Natural killer cell (primary cell): ENCODE results near the gene SEC16B. TPM values are rescaled to one million over a fixed set of nuclear protein-coding genes. Genes with fewer than 3 reads are reported as not detected.

ENCODE experiments used
- ATAC-seq, 3 donors: fragments of 150-1000 bp in 2 of 3; fragments of 200-7000 bp in 1 of 3; cut with Tn5 transposase; 1 replicate in 1 of 3; 2 replicates in 2 of 3; pipeline ENCODE4 v1.10.0; 2021; ENCODE audit warnings: mild to moderate bottlenecking in 2 of 3, moderate library complexity in 2 of 3
- DNase-seq, 2 donors: peaks; one replicate each; pipeline versions ENCODE4 v3.0.0 to v3.0.0-alpha.2; 2013 to 2021; ENCODE audit warnings: mixed read lengths in 1 of 2
- H3K27ac ChIP-seq: one replicate; pipeline ENCODE4 v1.5.1; 2013; ENCODE audit warnings: mild to moderate bottlenecking, low read length
- H3K27me3 ChIP-seq: one replicate; pipeline ENCODE4 v1.6.1; 2013; ENCODE audit warnings: low read length; ENCODE audit not compliant: control insufficient read depth, insufficient read depth
- H3K36me3 ChIP-seq: one replicate; pipeline ENCODE4 v1.6.1; 2013; ENCODE audit warnings: low read length; ENCODE audit not compliant: control insufficient read depth, insufficient read depth
- H3K4me1 ChIP-seq: one replicate; pipeline ENCODE4 v1.6.1; 2013; ENCODE audit warnings: low read length; ENCODE audit not compliant: control insufficient read depth, insufficient read depth
- H3K4me3 ChIP-seq: one replicate; pipeline ENCODE4 v1.5.1; 2013; ENCODE audit warnings: low read length
- H3K9me3 ChIP-seq: one replicate; pipeline ENCODE4 v1.6.1; 2013; ENCODE audit warnings: low read length; ENCODE audit not compliant: control insufficient read depth, insufficient read depth
- H3K27ac Mint-ChIP-seq, 2 donors: one replicate each; pipeline ENCODE4 v1.8.0; 2022; ENCODE audit warnings: mild to moderate bottlenecking in 2 of 2, mixed read lengths in 2 of 2, moderate library complexity in 1 of 2
- H3K27me3 Mint-ChIP-seq, 2 donors: one replicate each; pipeline ENCODE4 v1.8.0; 2022; ENCODE audit warnings: low read depth in 2 of 2, mixed read lengths in 2 of 2
- H3K36me3 Mint-ChIP-seq: one replicate; pipeline ENCODE4 v1.8.0; 2022; ENCODE audit warnings: mixed read lengths
- H3K4me1 Mint-ChIP-seq, 2 donors: one replicate each; pipeline ENCODE4 v1.8.0; 2022; ENCODE audit warnings: mixed read lengths in 2 of 2
- H3K4me3 Mint-ChIP-seq: one replicate; pipeline ENCODE4 v1.8.0; 2022; ENCODE audit warnings: mild to moderate bottlenecking, moderate library complexity, mixed read lengths
- H3K9me3 Mint-ChIP-seq, 2 donors: one replicate each; pipeline ENCODE4 v1.8.0; 2022; ENCODE audit warnings: mixed read lengths in 2 of 2
- CTCF ChIP-seq: fragments of 200-600 bp; IDR thresholded peaks from one replicate; pipeline ENCODE4 v1.8.0; 2022; ENCODE audit warnings: antibody characterized with exemption
- WGBS: methylation state at CpG from one replicate; pipeline ENCODE4 v1.1.7; 2013; ENCODE audit warnings: missing lambda C conversion rate; ENCODE audit not compliant: insufficient coverage; 5-methylcytosine and 5-hydroxymethylcytosine counted together
- intact Hi-C: fragments of 100-400 bp; cut with micrococcal nuclease; formaldehyde crosslinking; loops from one replicate; pipeline ENCODE4 v1.14.2; 2022
- total RNA-seq, 4 donors: library from RNA; stranded (reverse); fragments of 120-200 nt in 1 of 4; gene quantifications; one replicate each; pipeline versions ENCODE4 v1.2.3 to v1.2.4, GENCODE V29; 2013 to 2022

SEC16B gene
- total RNA-seq, 3 donors from 2014 or later (not counting 1 experiment from before 2014, with no cell fraction given) = 0.31 TPM; not detected in 2

GRCh38 chr1:177983482-177984135 lies 13.8 kb upstream of the SEC16B start:
- Mint-ChIP-seq H3K4me1 (no peaks in the 10 kb centered on the region), H3K27ac (no peak overlapping the region), H3K27me3 (no peaks in the 10 kb centered on the region), H3K4me3 (no peak overlapping the region), H3K9me3 (peaks cover 0 to 5% of the 10 kb centered on the region in 2 donors), H3K36me3 (no peaks in the 10 kb centered on the region)
- H3K9me3 ChIP-seq = no peaks in the 10 kb centered on the region
- H3K4me1 ChIP-seq = no peaks in the 10 kb centered on the region
- WGBS = 78% methylated on average over 2 of the region's 3 CpGs
- H3K36me3 ChIP-seq = no peaks in the 10 kb centered on the region
- ATAC-seq (no peak), DNase-seq (no peak)
- H3K4me3 ChIP-seq = no peak overlapping the region
- no peak overlapping the region for H3K27ac ChIP-seq
- H3K27me3 ChIP-seq = no peaks in the 10 kb centered on the region
- no peak for TF ChIP-seq CTCF
- intact Hi-C loops = no loop called here

DNA sequence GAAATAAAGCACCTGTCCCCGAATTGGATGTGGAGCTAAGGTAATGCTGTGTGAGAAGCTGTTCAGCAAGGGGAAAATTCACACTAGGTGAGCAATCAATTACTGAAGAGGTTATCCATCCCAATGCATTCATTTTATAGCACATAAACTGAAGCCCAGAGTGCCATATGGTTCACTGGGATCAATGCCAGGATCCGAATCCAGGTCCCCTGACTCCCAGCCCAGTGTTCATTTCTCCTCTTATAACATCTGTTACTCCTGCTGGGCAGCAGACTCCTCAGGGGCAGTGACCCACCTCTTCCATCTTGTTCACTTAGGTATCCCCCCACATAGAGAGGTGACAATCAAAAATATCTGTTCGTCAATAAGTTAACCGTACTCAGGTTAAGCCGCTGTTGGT lies 13.2 kb upstream of the SEC16B start:
- Mint-ChIP-seq H3K27me3 (no peaks in the 10 kb centered on the region), H3K4me1 (no peaks in the 10 kb centered on the region), H3K27ac (no peak overlapping the region), H3K9me3 (peaks cover 0 to 3% of the 10 kb centered on the region in 2 donors), H3K36me3 (no peaks in the 10 kb centered on the region), H3K4me3 (no peak overlapping the region)
- no peaks in the 10 kb centered on the region for H3K9me3 ChIP-seq
- no peaks in the 10 kb centered on the region for H3K4me1 ChIP-seq
- H3K36me3 ChIP-seq = no peaks in the 10 kb centered on the region
- intact Hi-C loops = no loop called here
- DNase-seq (no peak), ATAC-seq (no peak)
- no peak for TF ChIP-seq CTCF
- no peak overlapping the region for H3K4me3 ChIP-seq
- WGBS = 84% methylated on average over 5 of the region's 5 CpGs
- no peak overlapping the region for H3K27ac ChIP-seq
- no peaks in the 10 kb centered on the region for H3K27me3 ChIP-seq

GRCh38 chr1:177981200-177981599 lies 11.3 kb upstream of the SEC16B start:
- WGBS = 91% methylated on average over 1 of the region's 1 CpG
- Mint-ChIP-seq H3K27me3 (no peaks in the 10 kb centered on the region), H3K4me3 (no peak overlapping the region), H3K4me1 (no peaks in the 10 kb centered on the region), H3K9me3 (no peaks in the 10 kb centered on the region), H3K27ac (no peak overlapping the region), H3K36me3 (no peaks in the 10 kb centered on the region)
- TF ChIP-seq CTCF = no peak
- intact Hi-C loops = no loop called here
- Histone ChIP-seq H3K27me3 (no peaks in the 10 kb centered on the region), H3K4me1 (no peaks in the 10 kb centered on the region), H3K4me3 (no peak overlapping the region), H3K36me3 (no peaks in the 10 kb centered on the region), H3K9me3 (no peaks in the 10 kb centered on the region), H3K27ac (no peak overlapping the region)
- ATAC-seq = no peak
- DNase-seq = no peak

GRCh38 chr1:177979272-177979671 lies 9.4 kb upstream of the SEC16B start:
- Mint-ChIP-seq H3K9me3 (peaks cover 0 to 2% of the 10 kb centered on the region in 2 donors), H3K27ac (no peak overlapping the region), H3K36me3 (no peaks in the 10 kb centered on the region), H3K4me3 (no peak overlapping the region), H3K27me3 (no peaks in the 10 kb centered on the region), H3K4me1 (no peaks in the 10 kb centered on the region)
- DNase-seq (no peak), ATAC-seq (no peak)
- intact Hi-C loops = no loop called here
- no peaks in the 10 kb centered on the region for H3K4me1 ChIP-seq
- WGBS = 86% methylated on average over 1 of the region's 1 CpG
- H3K4me3 ChIP-seq = no peak overlapping the region
- no peak for TF ChIP-seq CTCF
- no peak overlapping the region for H3K27ac ChIP-seq
- H3K36me3 ChIP-seq = no peaks in the 10 kb centered on the region
- no peaks in the 10 kb centered on the region for H3K9me3 ChIP-seq
- no peaks in the 10 kb centered on the region for H3K27me3 ChIP-seq
